Skeletal muscle satellite cell (primary cell): Measurements from ENCODE around the gene NFIB.

Experiments used
- H3K27me3 ChIP-seq: 2 replicates; pipeline ENCODE4 v1.7.0; 2013; ENCODE audit warnings: low read length; ENCODE audit not compliant: control insufficient read depth, insufficient read depth
- H3K36me3 ChIP-seq: 2 replicates; pipeline ENCODE4 v1.7.0; 2013; ENCODE audit warnings: mild to moderate bottlenecking, control low read depth, low read length; ENCODE audit not compliant: insufficient read depth
- H3K4me1 ChIP-seq: 2 replicates; pipeline ENCODE4 v1.7.0; 2013; ENCODE audit warnings: low read length; ENCODE audit not compliant: control insufficient read depth, insufficient read depth
- H3K4me2 ChIP-seq: 2 replicates; pipeline ENCODE4 v1.7.0; 2013; ENCODE audit warnings: mild to moderate bottlenecking, low read length
- H3K4me3 ChIP-seq: 2 replicates; pipeline ENCODE4 v1.7.0; 2013; ENCODE audit warnings: low read length
- H3K9ac ChIP-seq: 2 replicates; pipeline ENCODE4 v1.7.0; 2013; ENCODE audit warnings: mild to moderate bottlenecking, low read depth, low read length, moderate library complexity
- H3K9me3 ChIP-seq: replicated peaks from 2 replicates; pipeline ENCODE4 v1.7.0; 2013; ENCODE audit warnings: mild to moderate bottlenecking, control low read depth, low read length

The NFIB gene

GRCh38 chr9:14132775-14133174 lies 181.2 kb downstream of the NFIB start:
- H3K27me3 ChIP-seq, result no peaks in the 10 kb centered on the region
- H3K4me3 ChIP-seq, result no peak overlapping the region
- H3K9me3 ChIP-seq, result no peaks in the 10 kb centered on the region
- H3K9ac ChIP-seq, result no peak overlapping the region
- no peak overlapping the region for H3K4me2 ChIP-seq
- H3K4me1 ChIP-seq, result no peaks in the 10 kb centered on the region
- no peaks in the 10 kb centered on the region for H3K36me3 ChIP-seq

GRCh38 chr9:14131356-14132088 lies 182.4 kb downstream of the NFIB start:
- peaks cover 3% of the 10 kb centered on the region for H3K4me1 ChIP-seq
- H3K36me3 ChIP-seq, result no peaks in the 10 kb centered on the region
- no peak overlapping the region for H3K4me3 ChIP-seq
- H3K9ac ChIP-seq, result no peak overlapping the region
- no peaks in the 10 kb centered on the region for H3K9me3 ChIP-seq
- no peak overlapping the region for H3K4me2 ChIP-seq
- no peaks in the 10 kb centered on the region for H3K27me3 ChIP-seq

GRCh38 chr9:14127656-14128055 lies 186.3 kb downstream of the NFIB start:
- no peak overlapping the region for H3K4me3 ChIP-seq
- no peak overlapping the region for H3K4me2 ChIP-seq
- H3K27me3 ChIP-seq, result no peaks in the 10 kb centered on the region
- H3K9ac ChIP-seq, result no peak overlapping the region
- H3K36me3 ChIP-seq, result peaks cover 2% of the 10 kb centered on the region
- H3K4me1 ChIP-seq, result peaks cover 3% of the 10 kb centered on the region
- no peaks in the 10 kb centered on the region for H3K9me3 ChIP-seq

GRCh38 chr9:14119694-14120514 lies 194.0 kb downstream of the NFIB start:
- Histone ChIP-seq H3K9me3 (no peaks in the 10 kb centered on the region), H3K36me3 (peaks cover 12% of the 10 kb centered on the region), H3K4me3 (no peak overlapping the region), H3K27me3 (no peaks in the 10 kb centered on the region), H3K9ac (no peak overlapping the region), H3K4me2 (no peak overlapping the region), H3K4me1 (peaks cover 11% of the 10 kb centered on the region)

- H3K36me3 ChIP-seq, result peaks cover 13% of the 10 kb centered on the region
- no peaks in the 10 kb centered on the region for H3K9me3 ChIP-seq
- no peak overlapping the region for H3K9ac ChIP-seq
- no peak overlapping the region for H3K4me2 ChIP-seq
- H3K4me1 ChIP-seq, result peaks cover 8% of the 10 kb centered on the region
- H3K27me3 ChIP-seq, result no peaks in the 10 kb centered on the region
- H3K4me3 ChIP-seq, result no peak overlapping the region
Measured at GRCh38 chr9:14112226-14112625, 201.7 kb downstream of the NFIB start.

- H3K36me3 ChIP-seq, result peaks cover 13% of the 10 kb centered on the region
- H3K9me3 ChIP-seq, result no peaks in the 10 kb centered on the region
- no peak overlapping the region for H3K9ac ChIP-seq
- H3K4me3 ChIP-seq, result no peak overlapping the region
- H3K4me2 ChIP-seq, result no peak overlapping the region
- peaks cover 8% of the 10 kb centered on the region for H3K4me1 ChIP-seq
- no peaks in the 10 kb centered on the region for H3K27me3 ChIP-seq
Measured at GRCh38 chr9:14111696-14112095, 202.2 kb downstream of the NFIB start.

- Histone ChIP-seq H3K27me3 (no peaks in the 10 kb centered on the region), H3K36me3 (no peaks in the 10 kb centered on the region), H3K9me3 (no peaks in the 10 kb centered on the region), H3K4me3 (no peak overlapping the region), H3K4me1 (peaks cover 11% of the 10 kb centered on the region), H3K9ac (no peak overlapping the region), H3K4me2 (no peak overlapping the region)
Measured at GRCh38 chr9:14107977-14108376, 206.0 kb downstream of the NFIB start.

- Histone ChIP-seq H3K9ac (no peak overlapping the region), H3K9me3 (no peaks in the 10 kb centered on the region), H3K36me3 (no peaks in the 10 kb centered on the region), H3K4me3 (no peak overlapping the region), H3K4me1 (peaks cover 14% of the 10 kb centered on the region), H3K4me2 (no peak overlapping the region), H3K27me3 (no peaks in the 10 kb centered on the region)
Measured at GRCh38 chr9:14107495-14107894, 206.4 kb downstream of the NFIB start.

- H3K4me1 ChIP-seq, result peaks cover 10% of the 10 kb centered on the region
- no peak overlapping the region for H3K9ac ChIP-seq
- H3K9me3 ChIP-seq, result no peaks in the 10 kb centered on the region
- no peaks in the 10 kb centered on the region for H3K27me3 ChIP-seq
- no peaks in the 10 kb centered on the region for H3K36me3 ChIP-seq
- H3K4me2 ChIP-seq, result no peak overlapping the region
- no peak overlapping the region for H3K4me3 ChIP-seq
Measured at GRCh38 chr9:14106699-14107098, 207.2 kb downstream of the NFIB start.

GRCh38 chr9:14104496-14104895 lies 209.4 kb downstream of the NFIB start:
- Histone ChIP-seq H3K4me3 (no peak overlapping the region), H3K36me3 (no peaks in the 10 kb centered on the region), H3K9ac (no peak overlapping the region), H3K4me1 (peaks cover 6% of the 10 kb centered on the region), H3K27me3 (no peaks in the 10 kb centered on the region), H3K4me2 (no peak overlapping the region), H3K9me3 (no peaks in the 10 kb centered on the region)

GRCh38 chr9:14103115-14103514 lies 210.8 kb downstream of the NFIB start:
- Histone ChIP-seq H3K36me3 (no peaks in the 10 kb centered on the region), H3K27me3 (no peaks in the 10 kb centered on the region), H3K9me3 (no peaks in the 10 kb centered on the region), H3K9ac (no peak overlapping the region), H3K4me3 (no peak overlapping the region), H3K4me1 (peaks cover 14% of the 10 kb centered on the region), H3K4me2 (no peak overlapping the region)

GRCh38 chr9:14099737-14100136 lies 214.2 kb downstream of the NFIB start:
- H3K27me3 ChIP-seq, result no peaks in the 10 kb centered on the region

More at GRCh38 chr9:14099737-14100136, 214.2 kb downstream of the NFIB start:
- no peaks in the 10 kb centered on the region for H3K9me3 ChIP-seq
- H3K4me1 ChIP-seq, result peaks cover 37% of the 10 kb centered on the region
- H3K4me3 ChIP-seq, result no peak overlapping the region
- H3K9ac ChIP-seq, result no peak overlapping the region
- H3K36me3 ChIP-seq, result no peaks in the 10 kb centered on the region
- H3K4me2 ChIP-seq, result no peak overlapping the region
